ENCODE results near the gene AK9. TPM values are rescaled to one million over a fixed set of nuclear protein-coding genes. Genes with fewer than 3 reads are reported as not detected.
A peak's percentile ranks its signal among the peaks of the same experiment; 100 is the strongest.

Gene AK9
- polyA plus RNA-seq, 1 donor from 2014 or later, result 27.7 TPM

- no peaks in the 10 kb centered on the region for H3K9me2 ChIP-seq (ENCODE audit: insufficient read depth, low read length)
- peak overlapping the region; percentile 97 for H2AFZ ChIP-seq (ENCODE audit: low read depth, low read length)
- H3K9ac ChIP-seq (ENCODE audit: low read length), result peak overlapping the region; percentile 94
- H3K36me3 ChIP-seq (ENCODE audit: insufficient read depth, low read length), result no peaks in the 10 kb centered on the region
- peak overlapping the region; percentile 77 for H3K27ac ChIP-seq (ENCODE audit: low read length)
- no peaks in the 10 kb centered on the region for H3K9me3 ChIP-seq (ENCODE audit: low read length)
- peak overlapping the region; percentile 97 for H3K4me3 ChIP-seq (ENCODE audit: low read length)
- H3K4me2 ChIP-seq (ENCODE audit: low read length), result peak overlapping the region; percentile 58
- peaks cover 8% of the 10 kb centered on the region for H3K79me2 ChIP-seq (replicated peaks; ENCODE audit: insufficient read depth, low read length)
- H3F3A ChIP-seq (ENCODE audit: insufficient read depth, low read length, poor library complexity, severe bottlenecking), result no peaks in the 10 kb centered on the region
- no peaks in the 10 kb centered on the region for H4K20me1 ChIP-seq (ENCODE audit: insufficient read depth)
- no peaks in the 10 kb centered on the region for H3K27me3 ChIP-seq (ENCODE audit: insufficient read depth, low read depth, low read length)
- TF ChIP-seq MXI1 (conservative IDR thresholded peaks at IDR 0.05; ENCODE audit: poor library complexity, severe bottlenecking), result peak; percentile 7
- TF ChIP-seq CTCF (IDR thresholded peaks at IDR 0.05; ENCODE audit: poor library complexity, severe bottlenecking), result no peak
- peak; percentile 47 for TF ChIP-seq TAF1 (IDR thresholded peaks at IDR 0.05; ENCODE audit: low read depth)
- TF ChIP-seq POLR2AphosphoS5 (IDR thresholded peaks at IDR 0.05), result no peak
- no peak for TF ChIP-seq EZH2 (IDR thresholded peaks at IDR 0.05; ENCODE audit: borderline replicate concordance, insufficient read depth, low read length, poor library complexity, severe bottlenecking)
- peak; percentile 19 for TF ChIP-seq REST (IDR thresholded peaks at IDR 0.05; ENCODE audit: borderline replicate concordance)
- no peak for TF ChIP-seq RAD21 (conservative IDR thresholded peaks at IDR 0.05)
- no peak for TF ChIP-seq SMC3 (conservative IDR thresholded peaks at IDR 0.05; ENCODE audit: poor library complexity)
- TF ChIP-seq EP300 (conservative IDR thresholded peaks at IDR 0.05; ENCODE audit: poor library complexity, severe bottlenecking), result no peak
Observed at GRCh38 chr6:109454496-109455436, 236.2 kb downstream of the AK9 start.

GRCh38 chr6:109453594-109454495, 237.2 kb downstream of the AK9 start:
- H3K4me3 ChIP-seq (ENCODE audit: low read length), result peak overlapping the region; percentile 97
- no peaks in the 10 kb centered on the region for H3K9me3 ChIP-seq (ENCODE audit: low read length)
- H3K9me2 ChIP-seq (ENCODE audit: insufficient read depth, low read length), result no peaks in the 10 kb centered on the region
- no peak for TF ChIP-seq POLR2AphosphoS5 (IDR thresholded peaks at IDR 0.05)
- TF ChIP-seq CTCF (IDR thresholded peaks at IDR 0.05; ENCODE audit: poor library complexity, severe bottlenecking), result no peak
- no peak for TF ChIP-seq RAD21 (conservative IDR thresholded peaks at IDR 0.05)
- TF ChIP-seq EP300 (conservative IDR thresholded peaks at IDR 0.05; ENCODE audit: poor library complexity, severe bottlenecking), result no peak
- no peak for TF ChIP-seq REST (IDR thresholded peaks at IDR 0.05; ENCODE audit: borderline replicate concordance)
- no peak for TF ChIP-seq SMC3 (conservative IDR thresholded peaks at IDR 0.05; ENCODE audit: poor library complexity)
- no peak for TF ChIP-seq TAF1 (IDR thresholded peaks at IDR 0.05; ENCODE audit: low read depth)
- no peaks in the 10 kb centered on the region for H3K27me3 ChIP-seq (ENCODE audit: insufficient read depth, low read depth, low read length)
- peak overlapping the region; percentile 77 for H3K27ac ChIP-seq (ENCODE audit: low read length)
- H4K20me1 ChIP-seq (ENCODE audit: insufficient read depth), result no peaks in the 10 kb centered on the region
- H2AFZ ChIP-seq (ENCODE audit: low read depth, low read length), result no peak overlapping the region
- H3K79me2 ChIP-seq (replicated peaks; ENCODE audit: insufficient read depth, low read length), result peaks cover 8% of the 10 kb centered on the region
- H3K4me2 ChIP-seq (ENCODE audit: low read length), result peak overlapping the region; percentile 58
- peak overlapping the region; percentile 94 for H3K9ac ChIP-seq (ENCODE audit: low read length)
- H3K36me3 ChIP-seq (ENCODE audit: insufficient read depth, low read length), result no peaks in the 10 kb centered on the region
- H3F3A ChIP-seq (ENCODE audit: insufficient read depth, low read length, poor library complexity, severe bottlenecking), result no peaks in the 10 kb centered on the region

All from neural cell (in vitro differentiated cells).